ENCODE data around the gene AKAP12. TPM values are rescaled to one million over a fixed set of nuclear protein-coding genes. Genes with fewer than 3 reads are reported as not detected.
A peak's percentile ranks its signal among the peaks of the same experiment; 100 is the strongest.

The AKAP12 gene
- total and polyA plus RNA-seq, 5 experiments from 2014 or later: 0.02 TPM; not detected in 4

DNA sequence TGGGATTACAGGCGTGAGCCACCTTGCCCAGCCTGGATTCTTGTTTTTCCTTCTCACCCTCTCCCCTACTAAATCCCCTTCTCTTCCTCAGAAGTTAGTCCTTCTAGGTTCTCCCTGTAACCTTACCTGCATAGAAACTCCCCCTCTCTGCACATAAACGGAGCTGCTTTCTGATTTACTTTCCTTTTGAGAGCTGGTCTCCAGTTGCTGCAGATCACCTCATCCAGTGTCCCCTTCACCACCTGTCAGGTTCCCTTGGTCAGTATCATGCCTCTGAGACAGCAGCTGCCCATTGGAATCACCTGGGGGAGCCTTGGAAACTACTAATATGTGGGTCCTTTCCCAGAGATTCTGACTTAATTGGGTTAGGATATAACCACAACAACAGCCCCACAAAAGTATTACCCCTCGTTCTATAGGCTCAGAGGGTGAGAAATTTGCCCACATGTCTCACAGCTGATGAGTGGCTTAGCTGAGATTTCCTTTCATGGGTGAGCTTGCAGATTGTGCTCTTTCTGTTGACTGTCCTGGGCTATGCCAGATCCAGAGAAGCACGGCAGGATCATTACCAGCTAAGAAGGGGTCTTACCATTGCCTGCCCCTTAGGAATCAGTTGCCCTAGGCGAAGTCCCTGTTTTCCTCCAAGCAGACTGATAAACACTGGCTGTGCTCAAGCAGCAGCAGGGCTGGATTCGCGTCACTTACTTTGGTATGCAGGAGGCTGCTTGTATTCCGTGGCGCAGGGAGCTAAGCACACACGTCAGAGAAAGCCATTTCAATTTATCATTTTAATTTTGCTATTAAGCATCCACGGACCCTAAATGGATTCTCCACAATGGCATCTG, 51.3 kb downstream of the AKAP12 start:
- no peak for DNase-seq
- POLR2A ChIA-PET: no interaction called here
- peak overlapping the region in 3 of 10 donors; percentile 53 to 70 (median 67) for H3K27ac Mint-ChIP-seq
- H3K27me3 Mint-ChIP-seq: peaks cover 4 to 41% (median 16%) of the 10 kb centered on the region in 5 donors
- peaks cover 9 to 24% (median 18%) of the 10 kb centered on the region in 4 donors for H3K4me1 Mint-ChIP-seq
- no peaks in the 10 kb centered on the region for H3K9me3 Mint-ChIP-seq
- H3K36me3 Mint-ChIP-seq: peaks cover 0 to 2% (median 0%) of the 10 kb centered on the region in 3 donors
- no peak for ATAC-seq
- peak overlapping the region in 1 of 10 donors; percentile 4 for H3K4me3 Mint-ChIP-seq

DNA sequence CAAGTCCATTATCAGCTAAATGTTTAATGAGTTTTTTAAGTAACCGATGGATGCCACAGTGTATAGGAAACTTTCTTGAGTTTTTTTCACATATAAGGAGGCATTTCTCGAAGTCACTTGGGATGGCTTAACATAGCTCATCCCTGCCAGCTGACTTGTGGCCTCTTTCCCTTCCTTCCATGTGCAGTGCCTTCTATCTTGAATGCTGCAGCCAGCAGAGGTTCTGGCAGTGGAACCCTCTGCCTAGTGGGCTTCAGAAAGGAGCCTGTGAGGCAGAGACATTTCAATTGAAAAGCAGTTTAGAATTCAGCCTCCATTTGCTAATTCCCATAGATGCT, 51.9 kb downstream of the AKAP12 start:
- DNase-seq (no peak), ATAC-seq (no peak)
- H3K4me3 Mint-ChIP-seq: no peak overlapping the region
- H3K36me3 Mint-ChIP-seq: peaks cover 0 to 2% (median 0%) of the 10 kb centered on the region in 3 donors
- no peaks in the 10 kb centered on the region for H3K9me3 Mint-ChIP-seq
- H3K4me1 Mint-ChIP-seq: peaks cover 9 to 24% (median 18%) of the 10 kb centered on the region in 4 donors
- peaks cover 3 to 44% (median 19%) of the 10 kb centered on the region in 5 donors for H3K27me3 Mint-ChIP-seq
- POLR2A ChIA-PET: no interaction called here
- no peak overlapping the region for H3K27ac Mint-ChIP-seq

DNA sequence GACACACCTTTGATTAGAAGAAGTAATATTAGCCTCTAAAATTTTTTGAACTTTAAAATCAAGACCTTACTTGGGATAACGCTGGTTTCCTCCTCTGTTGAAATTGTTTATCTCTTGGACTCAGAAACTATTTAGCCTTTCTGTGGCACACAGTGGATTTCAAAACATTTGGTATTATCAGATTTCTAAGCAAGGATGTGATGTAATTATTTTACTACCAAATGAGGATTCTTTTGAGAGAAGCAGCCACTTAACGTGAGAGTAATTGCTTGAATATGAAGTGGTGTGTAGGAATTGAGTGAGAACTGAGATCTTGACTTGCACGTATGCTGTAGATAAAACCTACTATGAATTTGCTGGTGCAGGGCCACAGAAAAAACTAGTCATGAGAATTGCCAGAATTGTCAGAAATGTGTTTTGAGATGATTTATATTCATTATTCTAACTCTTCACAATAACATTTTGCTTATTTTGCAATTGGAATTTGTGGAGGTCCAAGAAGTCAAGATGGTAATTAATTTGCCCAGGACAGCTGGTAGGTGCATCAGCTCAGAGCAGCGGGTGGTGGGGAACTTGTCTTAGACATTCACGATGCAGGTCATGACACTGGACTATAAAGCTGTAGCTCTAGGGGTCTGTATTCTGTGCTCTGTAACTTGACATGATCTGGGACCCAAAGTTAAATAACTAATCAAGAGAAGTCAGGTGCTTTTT, 53.4 kb downstream of the AKAP12 start:
- no peak for ATAC-seq
- H3K27me3 Mint-ChIP-seq: peaks cover 5 to 48% (median 19%) of the 10 kb centered on the region in 5 donors
- H3K27ac Mint-ChIP-seq: no peak overlapping the region
- H3K36me3 Mint-ChIP-seq: peaks cover 0 to 2% (median 0%) of the 10 kb centered on the region in 3 donors
- DNase-seq: no peak
- no peaks in the 10 kb centered on the region for H3K9me3 Mint-ChIP-seq
- no peak overlapping the region for H3K4me3 Mint-ChIP-seq
- H3K4me1 Mint-ChIP-seq: peaks cover 9 to 24% (median 18%) of the 10 kb centered on the region in 4 donors
- POLR2A ChIA-PET: no interaction called here

DNA sequence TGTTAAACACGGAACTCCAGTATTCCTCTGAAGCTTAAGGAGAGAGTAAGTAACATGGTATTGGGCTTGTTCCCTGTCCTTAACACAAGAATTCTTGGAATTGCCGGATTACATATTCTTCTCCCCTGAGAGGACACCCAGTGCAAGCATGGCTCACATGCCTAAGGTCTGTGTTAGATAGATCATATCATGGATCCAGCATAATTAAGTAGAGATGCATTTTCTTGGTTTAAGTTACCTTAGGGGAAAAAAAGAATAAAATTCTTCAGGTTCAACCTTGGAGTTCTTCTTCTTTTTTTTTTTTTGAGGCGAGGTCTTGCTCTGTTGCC, 53.9 kb downstream of the AKAP12 start:
- H3K27ac Mint-ChIP-seq: no peak overlapping the region
- H3K27me3 Mint-ChIP-seq: peaks cover 5 to 48% (median 19%) of the 10 kb centered on the region in 5 donors
- no peaks in the 10 kb centered on the region for H3K9me3 Mint-ChIP-seq
- ATAC-seq: no peak
- POLR2A ChIA-PET: no interaction called here
- no peak overlapping the region for H3K4me3 Mint-ChIP-seq
- no peak for DNase-seq
- H3K36me3 Mint-ChIP-seq: peaks cover 0 to 2% (median 0%) of the 10 kb centered on the region in 3 donors
- H3K4me1 Mint-ChIP-seq: peaks cover 9 to 24% (median 18%) of the 10 kb centered on the region in 4 donors

DNA sequence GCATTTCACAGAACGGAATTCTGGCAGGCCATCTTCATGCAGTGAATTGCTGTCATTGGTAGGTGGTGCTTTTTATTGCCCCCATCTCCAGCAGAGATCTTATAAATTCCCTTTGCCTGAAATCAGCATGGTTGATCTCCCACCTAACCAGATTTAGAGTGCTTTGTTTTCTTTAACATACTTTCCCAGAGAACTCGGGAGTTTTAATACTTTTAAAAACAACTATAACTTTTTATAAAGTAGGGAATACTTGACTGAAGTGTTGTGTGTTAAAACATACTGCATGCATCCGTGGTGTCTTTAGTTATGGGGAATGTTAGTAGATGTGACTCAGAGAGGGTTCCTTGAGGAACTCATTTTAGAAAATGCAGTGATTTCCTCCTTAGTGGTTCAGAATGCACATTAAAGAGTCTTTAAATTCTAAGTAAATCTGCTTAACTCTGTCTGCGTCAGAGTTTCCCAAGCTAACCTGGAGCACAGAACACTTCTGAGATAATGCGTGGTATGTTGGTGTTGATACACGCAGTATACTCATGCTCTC, 54.9 kb downstream of the AKAP12 start:
- Mint-ChIP-seq H3K36me3 (peaks cover 0 to 2% (median 0%) of the 10 kb centered on the region in 3 donors), H3K27me3 (peaks cover 5 to 48% (median 19%) of the 10 kb centered on the region in 5 donors), H3K9me3 (no peaks in the 10 kb centered on the region), H3K27ac (no peak overlapping the region), H3K4me3 (no peak overlapping the region), H3K4me1 (peaks cover 6 to 15% (median 9%) of the 10 kb centered on the region in 4 donors)
- ATAC-seq (no peak), DNase-seq (no peak)
- POLR2A ChIA-PET: no interaction called here

DNA sequence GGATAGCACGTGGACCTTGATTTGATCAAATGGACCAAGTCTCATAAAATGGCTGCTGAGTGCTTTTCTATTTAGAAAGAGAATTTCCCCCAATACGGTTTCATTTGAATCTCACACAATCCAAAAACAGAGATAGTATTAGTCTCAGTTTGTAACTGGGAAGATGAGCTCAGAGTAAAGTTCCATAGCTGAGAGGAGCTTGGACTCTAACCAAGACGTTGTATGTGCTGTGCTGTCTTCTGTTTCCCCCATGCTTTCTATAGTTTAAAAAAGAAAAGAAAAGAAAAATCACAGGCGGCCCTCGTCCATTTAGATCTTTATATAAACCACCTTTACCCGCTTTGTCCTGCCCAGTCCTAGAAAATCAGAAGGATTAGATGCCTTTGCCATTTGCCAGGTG, 58.1 kb downstream of the AKAP12 start:
- no peak for ATAC-seq
- H3K27ac Mint-ChIP-seq: peak overlapping the region in 1 of 10 donors; percentile 18
- POLR2A ChIA-PET: no interaction called here
- H3K36me3 Mint-ChIP-seq: peaks cover 0 to 2% (median 0%) of the 10 kb centered on the region in 3 donors
- no peaks in the 10 kb centered on the region for H3K4me1 Mint-ChIP-seq
- peaks cover 6 to 40% (median 18%) of the 10 kb centered on the region in 5 donors for H3K27me3 Mint-ChIP-seq
- H3K4me3 Mint-ChIP-seq: no peak overlapping the region
- H3K9me3 Mint-ChIP-seq: no peaks in the 10 kb centered on the region
- no peak for DNase-seq

DNA sequence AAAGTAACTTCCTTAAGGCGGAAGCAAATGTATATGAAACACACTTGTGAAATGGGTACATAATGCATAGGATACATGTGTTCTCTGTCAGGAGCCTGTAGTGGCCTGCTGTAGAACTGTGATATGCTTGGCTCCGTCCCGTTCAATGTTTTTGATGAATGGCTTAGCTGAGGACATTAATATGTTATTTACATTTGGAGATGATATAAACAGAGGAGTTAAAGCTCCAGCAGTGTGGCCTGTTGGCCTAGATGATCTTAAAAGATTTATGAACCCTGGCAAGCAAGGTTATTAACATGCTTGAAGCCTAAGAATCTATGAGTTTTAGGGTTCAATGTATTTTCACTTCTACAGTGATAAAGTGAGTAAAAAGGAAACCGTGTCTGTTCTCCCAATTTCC, 59.2 kb downstream of the AKAP12 start:
- Mint-ChIP-seq H3K36me3 (peaks cover 0 to 2% (median 0%) of the 10 kb centered on the region in 3 donors), H3K9me3 (no peaks in the 10 kb centered on the region), H3K4me3 (no peak overlapping the region), H3K4me1 (no peaks in the 10 kb centered on the region), H3K27me3 (peaks cover 6 to 34% (median 20%) of the 10 kb centered on the region in 5 donors), H3K27ac (no peak overlapping the region)
- DNase-seq (no peak), ATAC-seq (no peak)
- POLR2A ChIA-PET: no interaction called here

DNA sequence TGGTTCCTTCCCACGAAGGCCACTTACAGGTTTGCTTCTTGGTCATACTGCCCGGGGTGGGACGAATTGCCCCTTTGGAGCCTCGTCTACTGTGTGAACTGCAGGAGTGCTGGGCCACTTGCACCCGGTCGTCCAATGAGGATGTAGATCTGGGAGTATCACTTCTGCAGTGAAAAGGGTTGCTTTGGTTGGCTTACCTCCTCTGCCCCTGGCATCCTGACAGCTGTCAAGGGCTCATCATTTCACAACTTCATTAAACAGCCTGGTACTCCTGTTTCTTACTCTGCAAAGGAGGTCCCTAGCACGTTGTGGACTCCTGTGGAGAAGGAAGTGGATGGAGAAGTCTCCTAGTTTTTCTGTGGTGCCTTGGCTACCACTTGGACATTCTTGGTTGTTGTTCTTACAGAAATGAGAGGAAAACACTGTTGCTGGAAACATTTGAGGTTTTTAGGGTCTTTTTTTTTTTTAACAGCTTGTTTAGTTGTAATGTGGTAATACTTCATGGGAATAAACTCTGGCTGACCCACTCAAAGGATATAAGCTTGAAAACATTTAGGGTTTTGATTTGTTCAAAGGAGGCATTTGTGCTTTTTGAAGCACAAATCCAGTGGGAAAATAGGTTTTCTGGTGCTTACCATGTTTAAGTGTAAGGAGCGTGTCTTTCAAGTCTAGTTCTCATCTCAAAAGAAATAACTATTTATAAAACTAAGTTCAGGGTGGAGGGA, 60.7 kb downstream of the AKAP12 start:
- POLR2A ChIA-PET: interaction anchor here (0.6 kb wide), 1 partner anchor 372 kb away, joined by 3 read pairs; no protein-coding TSS in a partner anchor
- Mint-ChIP-seq H3K27me3 (peaks cover 6 to 34% (median 14%) of the 10 kb centered on the region in 5 donors), H3K9me3 (no peaks in the 10 kb centered on the region), H3K36me3 (peaks cover 0 to 2% (median 0%) of the 10 kb centered on the region in 3 donors), H3K4me1 (no peaks in the 10 kb centered on the region), H3K4me3 (no peak overlapping the region), H3K27ac (no peak overlapping the region)
- ATAC-seq (no peak), DNase-seq (no peak)

DNA sequence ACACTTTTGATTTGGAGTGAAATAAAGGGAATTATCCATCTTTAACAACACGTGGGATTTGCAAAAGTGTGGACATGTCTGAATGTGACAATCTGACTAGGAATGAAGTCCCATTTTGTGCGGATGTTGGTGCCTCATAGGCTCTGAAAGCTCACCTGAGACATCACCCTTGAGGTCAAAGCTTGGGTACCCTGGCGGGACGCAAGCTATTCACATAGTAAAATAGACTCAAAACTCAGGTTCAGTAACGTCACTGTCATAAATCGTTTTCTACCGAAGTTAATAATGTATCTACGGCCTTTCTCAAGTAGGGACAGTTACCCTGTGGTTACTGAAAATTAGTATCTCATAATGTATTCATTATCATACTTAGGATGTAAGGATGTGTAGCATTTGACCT, 61.8 kb downstream of the AKAP12 start:
- H3K36me3 Mint-ChIP-seq: no peaks in the 10 kb centered on the region
- no peak overlapping the region for H3K4me3 Mint-ChIP-seq
- H3K9me3 Mint-ChIP-seq: no peaks in the 10 kb centered on the region
- ATAC-seq (no peak), DNase-seq (no peak)
- H3K4me1 Mint-ChIP-seq: no peaks in the 10 kb centered on the region
- H3K27me3 Mint-ChIP-seq: peaks cover 6 to 34% (median 12%) of the 10 kb centered on the region in 5 donors
- no peak overlapping the region for H3K27ac Mint-ChIP-seq
- POLR2A ChIA-PET: no interaction called here

DNA sequence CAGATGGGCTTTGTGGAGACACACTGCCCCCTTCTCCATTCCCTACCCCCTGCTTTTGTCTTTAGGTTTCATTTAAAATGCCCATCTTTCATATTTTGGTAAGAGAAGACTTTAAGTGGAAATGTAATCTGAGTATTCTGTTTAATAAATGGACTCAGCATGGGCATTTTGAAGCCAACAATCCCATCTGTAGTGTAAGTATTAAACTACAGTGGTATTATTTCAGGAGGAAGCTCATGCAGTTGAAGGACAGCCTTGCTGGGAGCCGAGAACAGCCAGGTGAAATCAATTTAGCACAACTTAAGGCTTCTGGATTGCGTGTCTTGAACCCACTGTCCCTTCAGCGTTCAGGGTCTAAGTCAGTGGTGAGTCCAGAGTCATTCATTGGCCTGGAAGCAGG, 63.5 kb downstream of the AKAP12 start:
- Mint-ChIP-seq H3K4me3 (no peak overlapping the region), H3K9me3 (no peaks in the 10 kb centered on the region), H3K4me1 (no peaks in the 10 kb centered on the region), H3K27me3 (peaks cover 4 to 22% (median 8%) of the 10 kb centered on the region in 5 donors), H3K27ac (no peak overlapping the region), H3K36me3 (no peaks in the 10 kb centered on the region)
- DNase-seq: no peak
- no peak for ATAC-seq
- POLR2A ChIA-PET: no interaction called here

DNA sequence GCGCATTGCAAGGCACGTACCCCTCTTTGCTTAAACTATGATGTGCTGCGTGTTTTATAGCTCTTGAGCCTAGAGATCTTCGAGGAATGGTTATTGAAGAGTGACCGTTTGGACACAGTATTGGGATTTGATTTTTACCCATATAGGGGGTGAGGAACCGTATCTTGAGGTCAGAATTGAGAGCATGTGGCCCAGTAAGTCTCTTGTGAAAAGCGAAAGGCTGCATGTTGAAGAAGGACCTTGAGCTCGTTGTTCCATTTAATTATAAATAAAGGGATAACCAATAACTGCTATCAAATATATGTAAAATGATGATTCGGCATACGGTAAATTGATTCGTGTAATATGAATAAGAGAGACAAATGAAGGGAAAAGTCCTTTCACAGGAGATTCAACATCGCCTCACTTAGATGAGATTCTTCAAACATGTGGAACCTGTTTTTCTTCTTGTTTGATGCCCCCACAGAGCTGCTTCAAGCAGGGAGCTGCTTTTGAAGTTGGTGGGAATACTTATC, 66.6 kb downstream of the AKAP12 start:
- DNase-seq (no peak), ATAC-seq (no peak)
- H3K4me1 Mint-ChIP-seq: no peaks in the 10 kb centered on the region
- H3K36me3 Mint-ChIP-seq: no peaks in the 10 kb centered on the region
- peaks cover under 1 to 18% (median 9%) of the 10 kb centered on the region in 5 donors for H3K27me3 Mint-ChIP-seq
- POLR2A ChIA-PET: no interaction called here
- H3K27ac Mint-ChIP-seq: no peak overlapping the region
- H3K9me3 Mint-ChIP-seq: no peaks in the 10 kb centered on the region
- no peak overlapping the region for H3K4me3 Mint-ChIP-seq

DNA sequence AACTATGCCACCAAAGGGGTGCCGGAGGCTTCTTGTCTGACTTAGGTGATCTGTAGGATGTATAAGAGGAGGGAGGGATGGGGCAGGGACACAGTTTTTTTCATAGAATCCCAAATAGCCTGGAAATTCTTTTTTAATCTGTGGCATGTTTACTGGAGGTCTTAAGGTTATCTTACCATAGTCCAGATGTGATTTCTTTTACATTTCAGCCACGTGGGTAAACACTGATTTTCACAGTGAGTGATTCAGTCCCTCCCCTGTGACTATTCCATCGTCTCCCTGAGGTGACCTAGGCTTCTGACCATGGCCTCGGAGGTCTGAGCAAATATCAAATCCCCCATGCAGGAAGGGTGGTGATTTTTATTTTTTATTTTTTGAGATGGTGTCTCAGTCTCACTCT, 67.7 kb downstream of the AKAP12 start:
- H3K27ac Mint-ChIP-seq: no peak overlapping the region
- no peaks in the 10 kb centered on the region for H3K36me3 Mint-ChIP-seq
- peaks cover 0 to 16% (median 8%) of the 10 kb centered on the region in 5 donors for H3K27me3 Mint-ChIP-seq
- no peaks in the 10 kb centered on the region for H3K4me1 Mint-ChIP-seq
- POLR2A ChIA-PET: no interaction called here
- DNase-seq (no peak), ATAC-seq (no peak)
- no peaks in the 10 kb centered on the region for H3K9me3 Mint-ChIP-seq
- no peak overlapping the region for H3K4me3 Mint-ChIP-seq

Measured in naive thymus-derived CD8-positive, alpha-beta T cell (primary cell).